ENCODE measurements around the gene COPZ2.

Gene COPZ2

DNA sequence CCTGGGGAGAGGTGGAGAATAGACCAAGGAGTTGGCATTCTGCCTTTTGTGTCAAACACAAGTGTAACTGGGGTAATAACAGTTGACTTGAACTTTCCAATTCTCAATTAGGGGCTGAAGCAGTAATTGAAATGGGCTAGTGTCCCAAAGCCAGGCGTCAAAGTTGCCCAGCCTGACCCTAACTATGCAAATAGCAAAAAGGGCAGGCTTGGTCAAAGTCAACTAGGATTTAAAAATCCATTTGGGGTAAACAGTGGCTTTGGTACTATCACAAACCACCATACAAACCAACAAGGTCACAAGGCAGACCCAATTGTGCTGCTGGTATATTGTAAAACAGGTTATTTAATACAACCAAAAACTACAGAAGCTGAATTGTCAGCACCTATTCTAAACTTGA is 28.6 kb upstream of the COPZ2 start:
- TF ChIP-seq, protein P1, sequence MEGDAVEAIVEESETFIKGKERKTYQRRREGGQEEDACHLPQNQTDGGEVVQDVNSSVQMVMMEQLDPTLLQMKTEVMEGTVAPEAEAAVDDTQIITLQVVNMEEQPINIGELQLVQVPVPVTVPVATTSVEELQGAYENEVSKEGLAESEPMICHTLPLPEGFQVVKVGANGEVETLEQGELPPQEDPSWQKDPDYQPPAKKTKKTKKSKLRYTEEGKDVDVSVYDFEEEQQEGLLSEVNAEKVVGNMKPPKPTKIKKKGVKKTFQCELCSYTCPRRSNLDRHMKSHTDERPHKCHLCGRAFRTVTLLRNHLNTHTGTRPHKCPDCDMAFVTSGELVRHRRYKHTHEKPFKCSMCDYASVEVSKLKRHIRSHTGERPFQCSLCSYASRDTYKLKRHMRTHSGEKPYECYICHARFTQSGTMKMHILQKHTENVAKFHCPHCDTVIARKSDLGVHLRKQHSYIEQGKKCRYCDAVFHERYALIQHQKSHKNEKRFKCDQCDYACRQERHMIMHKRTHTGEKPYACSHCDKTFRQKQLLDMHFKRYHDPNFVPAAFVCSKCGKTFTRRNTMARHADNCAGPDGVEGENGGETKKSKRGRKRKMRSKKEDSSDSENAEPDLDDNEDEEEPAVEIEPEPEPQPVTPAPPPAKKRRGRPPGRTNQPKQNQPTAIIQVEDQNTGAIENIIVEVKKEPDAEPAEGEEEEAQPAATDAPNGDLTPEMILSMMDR (IDR thresholded peaks at IDR 0.05; ENCODE audit: insufficient read depth, low read length, missing control alignments) = no peak
- H3K4me3 ChIP-seq (ENCODE audit: low read depth, low read length) = no peak overlapping the region
- no peak for DNase-seq (ENCODE audit: low read depth, low spot score)
- CTCF ChIA-PET = interaction anchor here (0.8 to 5.0 kb wide), 7 partner anchors 9 to 40 kb away, joined by 3 to 52 read pairs (median 8); partner anchors contain the start of gene NFE2L1
- POLR2A ChIA-PET = interaction anchor here (0.9 kb wide), 1 partner anchor 34 kb away, joined by 3 read pairs; no protein-coding TSS in a partner anchor

DNA sequence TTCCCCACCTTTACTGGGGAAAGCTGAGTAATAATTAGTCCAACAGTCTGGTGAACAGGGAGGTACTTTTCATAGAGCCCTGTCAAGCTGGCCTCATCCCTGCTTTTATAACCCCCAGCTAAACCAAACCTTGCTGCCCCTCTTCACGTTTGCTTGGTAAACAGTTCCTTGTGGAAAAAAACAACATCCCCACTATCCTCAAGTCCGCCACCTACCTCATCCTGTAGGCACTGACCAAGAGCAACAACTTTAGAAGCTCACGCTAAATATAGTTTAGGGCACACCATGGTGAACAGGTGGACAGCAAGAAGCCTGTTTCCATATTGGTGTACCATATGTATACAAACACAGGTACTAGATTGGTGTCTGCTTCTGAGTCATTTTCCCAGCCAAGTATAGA is 27.0 kb upstream of the COPZ2 start:
- H3K4me3 ChIP-seq (ENCODE audit: low read depth, low read length) = no peak overlapping the region
- TF ChIP-seq, protein P1 (IDR thresholded peaks at IDR 0.05; ENCODE audit: insufficient read depth, low read length, missing control alignments) = no peak
- ChIA-PET POLR2A (interaction anchor here (1.9 kb wide), 1 partner anchor 16 kb away, joined by 9 read pairs; the partner anchor contains the start of gene NFE2L1), CTCF (interaction anchor here (1.3 to 4.3 kb wide), 4 partner anchors 10 to 39 kb away, joined by 4 to 23 read pairs (median 9); no protein-coding TSS in a partner anchor)
- DNase-seq (ENCODE audit: low read depth, low spot score) = no peak

DNA sequence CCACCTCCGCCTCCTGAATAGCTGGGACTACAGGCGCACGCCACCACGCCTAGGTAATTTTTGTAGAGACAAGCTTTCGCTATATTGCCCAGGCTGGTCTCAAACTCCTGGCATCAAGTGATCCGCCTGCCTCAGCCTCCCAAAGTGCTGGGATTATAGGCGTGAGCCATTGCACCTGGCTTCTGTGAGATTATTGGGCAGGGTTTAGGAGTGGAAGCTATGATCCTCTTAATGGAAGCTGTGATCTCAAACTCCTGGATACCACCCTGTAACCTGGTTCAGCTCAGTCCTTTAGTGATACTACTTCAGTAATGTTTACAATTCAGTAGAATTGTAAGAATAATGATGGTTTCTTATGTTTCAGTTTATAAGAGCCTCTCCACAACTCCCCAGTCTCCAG is 24.7 kb upstream of the COPZ2 start:
- H3K4me3 ChIP-seq (ENCODE audit: low read depth, low read length) = no peak overlapping the region
- no peak for DNase-seq (ENCODE audit: low read depth, low spot score)
- TF ChIP-seq, protein P1 (IDR thresholded peaks at IDR 0.05; ENCODE audit: insufficient read depth, low read length, missing control alignments) = no peak
- ChIA-PET CTCF (interaction anchor here (0.7 to 8.4 kb wide), 4 partner anchors 11 to 42 kb away, joined by 4 to 42 read pairs (median 6); no protein-coding TSS in a partner anchor), POLR2A (interaction anchor here (0.7 kb wide), 1 partner anchor 12 kb away, joined by 3 read pairs; no protein-coding TSS in a partner anchor)

DNA sequence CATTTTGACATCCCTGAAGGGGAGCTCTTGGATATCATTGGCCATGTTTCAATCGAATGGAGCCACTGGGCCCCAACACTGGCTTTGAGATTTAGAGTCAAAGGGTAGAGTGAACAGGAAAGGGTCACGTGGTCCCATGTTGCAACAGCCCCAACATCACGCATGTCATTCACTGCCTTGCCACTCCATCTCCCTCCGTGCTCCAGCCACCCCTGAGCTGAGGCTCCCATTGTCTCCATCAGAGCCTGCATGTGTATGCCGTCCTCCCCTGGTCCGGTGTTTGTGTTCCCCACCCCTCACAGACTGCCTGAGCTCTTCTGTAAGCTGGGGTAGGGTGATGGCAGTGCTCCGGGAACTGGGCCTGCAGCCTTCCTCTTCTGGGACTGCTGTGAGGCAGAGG is 22.7 kb upstream of the COPZ2 start:
- DNase-seq (ENCODE audit: low read depth, low spot score) = no peak
- ChIA-PET CTCF (interaction anchor here (1.0 to 8.4 kb wide), 5 partner anchors 13 to 34 kb away, joined by 3 to 42 read pairs (median 14); no protein-coding TSS in a partner anchor), POLR2A (no interaction called here)
- H3K4me3 ChIP-seq (ENCODE audit: low read depth, low read length) = no peak overlapping the region
- TF ChIP-seq, protein P1 (IDR thresholded peaks at IDR 0.05; ENCODE audit: insufficient read depth, low read length, missing control alignments) = no peak

DNA sequence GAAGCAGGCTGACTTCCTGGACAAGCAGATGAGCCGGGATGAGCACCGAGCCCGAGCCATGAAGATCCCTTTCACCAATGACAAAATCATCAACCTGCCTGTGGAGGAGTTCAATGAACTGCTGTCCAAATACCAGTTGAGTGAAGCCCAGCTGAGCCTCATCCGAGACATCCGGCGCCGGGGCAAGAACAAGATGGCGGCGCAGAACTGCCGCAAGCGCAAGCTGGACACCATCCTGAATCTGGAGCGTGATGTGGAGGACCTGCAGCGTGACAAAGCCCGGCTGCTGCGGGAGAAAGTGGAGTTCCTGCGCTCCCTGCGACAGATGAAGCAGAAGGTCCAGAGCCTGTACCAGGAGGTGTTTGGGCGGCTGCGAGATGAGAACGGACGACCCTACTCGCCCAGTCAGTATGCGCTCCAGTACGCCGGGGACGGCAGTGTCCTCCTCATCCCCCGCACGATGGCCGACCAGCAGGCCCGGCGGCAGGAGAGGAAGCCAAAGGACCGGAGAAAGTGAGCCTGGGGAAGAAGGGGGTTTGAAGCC is 21.6 kb upstream of the COPZ2 start:
- POLR2A ChIA-PET = interaction anchor here (1.4 kb wide), 1 partner anchor 11 kb away, joined by 6 read pairs; the partner anchor contains the start of gene NFE2L1
- TF ChIP-seq, protein P1 (IDR thresholded peaks at IDR 0.05; ENCODE audit: insufficient read depth, low read length, missing control alignments) = no peak
- H3K4me3 ChIP-seq (ENCODE audit: low read depth, low read length) = no peak overlapping the region
- CTCF ChIA-PET = interaction anchor here (1.1 to 8.4 kb wide), 7 partner anchors 9 to 33 kb away, joined by 3 to 42 read pairs (median 14); no protein-coding TSS in a partner anchor
- DNase-seq (ENCODE audit: low read depth, low spot score) = no peak

DNA sequence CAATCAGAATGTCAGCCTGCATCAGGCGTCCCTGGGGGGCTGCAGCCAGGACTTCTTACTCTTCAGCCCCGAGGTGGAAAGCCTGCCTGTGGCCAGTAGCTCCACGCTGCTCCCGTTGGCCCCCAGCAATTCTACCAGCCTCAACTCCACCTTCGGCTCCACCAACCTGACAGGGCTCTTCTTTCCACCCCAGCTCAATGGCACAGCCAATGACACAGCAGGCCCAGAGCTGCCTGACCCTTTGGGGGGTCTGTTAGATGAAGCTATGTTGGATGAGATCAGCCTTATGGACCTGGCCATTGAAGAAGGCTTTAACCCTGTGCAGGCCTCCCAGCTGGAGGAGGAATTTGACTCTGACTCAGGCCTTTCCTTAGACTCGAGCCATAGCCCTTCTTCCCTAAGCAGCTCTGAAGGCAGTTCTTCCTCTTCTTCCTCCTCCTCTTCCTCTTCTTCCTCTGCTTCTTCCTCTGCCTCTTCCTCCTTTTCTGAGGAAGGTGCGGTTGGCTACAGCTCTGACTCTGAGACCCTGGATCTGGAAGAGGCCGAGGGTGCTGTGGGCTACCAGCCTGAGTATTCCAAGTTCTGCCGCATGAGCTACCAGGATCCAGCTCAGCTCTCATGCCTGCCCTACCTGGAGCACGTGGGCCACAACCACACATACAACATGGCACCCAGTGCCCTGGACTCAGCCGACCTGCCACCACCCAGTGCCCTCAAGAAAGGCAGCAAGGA is 21.0 kb upstream of the COPZ2 start:
- no peak for DNase-seq (ENCODE audit: low read depth, low spot score)
- no peak overlapping the region for H3K4me3 ChIP-seq (ENCODE audit: low read depth, low read length)
- POLR2A ChIA-PET = interaction anchor here (1.3 to 1.4 kb wide), 2 partner anchors 9 to 10 kb away, joined by 4 to 6 read pairs; partner anchors contain the start of gene NFE2L1
- CTCF ChIA-PET = interaction anchor here (1.1 to 8.4 kb wide), 7 partner anchors 9 to 74 kb away, joined by 3 to 42 read pairs (median 14); no protein-coding TSS in a partner anchor
- TF ChIP-seq, protein P1 (IDR thresholded peaks at IDR 0.05; ENCODE audit: insufficient read depth, low read length, missing control alignments) = no peak

Data from AG04449 (cell line).